Measurements from ENCODE around the gene GABRG3. TPM values are rescaled to one million over a fixed set of nuclear protein-coding genes. Genes with fewer than 3 reads are reported as not detected.

GABRG3 gene
- total RNA-seq = not detected in 2 replicates

DNA sequence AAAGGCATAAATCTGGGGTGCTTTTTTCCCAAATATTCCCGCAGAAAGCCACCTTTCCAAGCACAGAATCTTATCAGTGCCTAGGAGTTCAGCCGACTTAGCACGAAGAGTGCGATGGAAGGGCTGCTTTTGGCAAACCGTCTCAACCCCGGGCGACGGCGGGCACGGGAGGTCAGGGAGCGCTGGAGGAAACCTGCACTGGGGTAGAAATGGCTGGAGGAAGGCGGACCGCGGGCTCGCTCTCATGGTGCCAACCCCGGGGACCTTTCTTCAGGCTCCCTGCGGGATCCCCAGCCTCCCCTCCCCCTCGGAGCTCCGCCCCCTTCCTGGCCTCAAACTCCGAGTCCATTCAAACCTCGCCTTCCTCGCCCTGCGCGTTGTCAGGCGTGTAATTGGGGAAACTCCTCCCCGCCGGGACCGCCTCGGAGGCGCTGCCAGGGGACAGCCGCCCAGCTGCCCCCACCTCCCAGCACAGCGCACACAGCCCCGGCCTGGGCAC, at the start of gene GABRG3:
TSS of gene GABRG3 (plus strand) at position 470 of the 499 bp plus-strand sequence.

Other genes starting within 250 kb of the GABRG3 start
- 0.09 and 1.3 TPM in 2 replicates for gene GABRB3, start 198.1 kb upstream of the GABRG3 start, total RNA-seq
- 0.23 TPM in 1 of 2 replicates, not detected in the other for gene GABRA5, start 104.1 kb upstream of the GABRG3 start, total RNA-seq

Measured in pericardium fibroblast (primary cell).